NB4 (cell line): ENCODE data around the gene GTF2A2.

Source experiments
- DNase-seq: peaks from one replicate; pipeline ENCODE4 v3.0.0; 2010; ENCODE audit warnings: low read depth
- H3K4me3 ChIP-seq: one replicate; pipeline ENCODE4 v1.5.1; 2011; ENCODE audit warnings: mild to moderate bottlenecking, low read depth, low read length, moderate library complexity
- MYC ChIP-seq: IDR thresholded peaks from 2 replicates; pipeline ENCODE4 v1.6.1; 2011; ENCODE audit warnings: low read depth, low read length
- POLR2A ChIP-seq: IDR thresholded peaks from 2 replicates; pipeline ENCODE4 v1.6.1; 2011; ENCODE audit warnings: mild to moderate bottlenecking; ENCODE audit not compliant: insufficient read length; ENCODE audit errors: extremely low read depth
- TF ChIP-seq, protein P1 (sequence below): IDR thresholded peaks from 2 replicates; pipeline ENCODE4 v1.6.1; 2011; ENCODE audit warnings: low read depth, low read length
- TF ChIP-seq, protein P2 (sequence below): IDR thresholded peaks from one replicate; pipeline ENCODE4 v1.5.1; 2012; ENCODE audit warnings: low read depth, low read length

Gene GTF2A2

DNA sequence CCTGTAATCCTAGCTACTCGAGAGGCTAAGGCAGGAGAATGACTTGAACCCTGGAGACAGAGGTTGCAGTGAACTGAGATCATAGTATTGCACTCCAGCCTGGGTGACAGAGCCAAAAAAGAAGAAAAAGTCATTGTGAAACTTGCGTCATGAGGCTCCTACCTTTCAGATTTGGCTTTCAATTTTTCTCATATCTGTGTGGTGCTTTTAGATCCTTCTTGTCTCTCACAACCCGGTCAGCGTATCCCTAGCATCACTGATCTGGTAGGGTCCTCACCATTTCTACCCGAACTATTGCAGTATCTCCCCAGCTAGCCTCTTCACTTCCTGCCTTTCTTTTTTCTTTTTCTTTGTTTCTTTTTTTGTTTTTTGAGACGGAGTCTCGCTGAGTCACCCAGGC lies 67.3 kb downstream of the GTF2A2 start:
- TF ChIP-seq, protein P1, sequence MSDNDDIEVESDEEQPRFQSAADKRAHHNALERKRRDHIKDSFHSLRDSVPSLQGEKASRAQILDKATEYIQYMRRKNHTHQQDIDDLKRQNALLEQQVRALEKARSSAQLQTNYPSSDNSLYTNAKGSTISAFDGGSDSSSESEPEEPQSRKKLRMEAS: no peak
- TF ChIP-seq, protein P2, sequence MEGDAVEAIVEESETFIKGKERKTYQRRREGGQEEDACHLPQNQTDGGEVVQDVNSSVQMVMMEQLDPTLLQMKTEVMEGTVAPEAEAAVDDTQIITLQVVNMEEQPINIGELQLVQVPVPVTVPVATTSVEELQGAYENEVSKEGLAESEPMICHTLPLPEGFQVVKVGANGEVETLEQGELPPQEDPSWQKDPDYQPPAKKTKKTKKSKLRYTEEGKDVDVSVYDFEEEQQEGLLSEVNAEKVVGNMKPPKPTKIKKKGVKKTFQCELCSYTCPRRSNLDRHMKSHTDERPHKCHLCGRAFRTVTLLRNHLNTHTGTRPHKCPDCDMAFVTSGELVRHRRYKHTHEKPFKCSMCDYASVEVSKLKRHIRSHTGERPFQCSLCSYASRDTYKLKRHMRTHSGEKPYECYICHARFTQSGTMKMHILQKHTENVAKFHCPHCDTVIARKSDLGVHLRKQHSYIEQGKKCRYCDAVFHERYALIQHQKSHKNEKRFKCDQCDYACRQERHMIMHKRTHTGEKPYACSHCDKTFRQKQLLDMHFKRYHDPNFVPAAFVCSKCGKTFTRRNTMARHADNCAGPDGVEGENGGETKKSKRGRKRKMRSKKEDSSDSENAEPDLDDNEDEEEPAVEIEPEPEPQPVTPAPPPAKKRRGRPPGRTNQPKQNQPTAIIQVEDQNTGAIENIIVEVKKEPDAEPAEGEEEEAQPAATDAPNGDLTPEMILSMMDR: no peak
- TF ChIP-seq POLR2A (no peak), MYC (no peak)
- DNase-seq: no peak
- H3K4me3 ChIP-seq: no peak overlapping the region
